Measurements from ENCODE around the gene KIF26B.

Gene KIF26B

DNA sequence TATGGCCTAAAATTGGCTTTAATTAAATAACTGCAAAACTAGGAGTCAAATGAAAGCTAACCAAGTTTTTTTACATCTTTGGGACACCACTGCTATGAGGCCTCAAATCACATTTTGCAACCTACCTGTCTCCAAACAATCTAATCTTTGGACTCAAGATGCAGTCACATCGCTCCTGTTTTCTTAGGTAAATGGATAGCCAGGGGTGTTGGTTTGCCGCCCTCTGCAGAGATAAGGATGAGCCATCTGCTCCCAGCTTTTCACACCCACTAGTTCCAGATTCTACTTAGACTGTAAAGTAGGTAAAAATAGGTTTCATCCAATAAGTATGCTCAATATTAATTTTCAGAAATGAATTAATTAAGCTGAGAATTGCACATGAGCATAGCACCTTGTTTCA is 456.5 kb downstream of the KIF26B start:
- DNase-seq: peak in 1 of 2 experiments; percentile 14

DNA sequence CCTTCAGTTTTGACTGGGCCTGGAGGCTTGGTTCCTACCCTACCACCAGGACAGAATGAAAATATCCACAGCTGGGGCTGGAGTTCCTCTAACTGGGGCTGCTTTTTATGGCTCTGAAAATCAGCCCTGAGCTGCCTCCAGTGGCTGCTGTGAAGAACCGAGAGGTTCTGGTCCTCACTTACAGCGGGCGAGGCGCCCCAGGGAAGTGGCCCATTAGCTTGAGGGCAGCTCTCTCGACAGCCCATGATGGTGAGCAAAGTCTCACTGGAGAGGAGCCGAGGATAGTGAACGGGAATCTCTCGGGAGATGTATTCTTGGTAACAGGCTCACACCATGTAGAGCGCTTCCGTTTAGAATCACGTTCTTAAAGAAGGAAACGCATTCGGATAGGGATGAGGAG is 459.7 kb downstream of the KIF26B start:
- DNase-seq: no peak

GRCh38 chr1:245615001-245615400 is 460.2 kb downstream of the KIF26B start:
- no peak for DNase-seq

DNA sequence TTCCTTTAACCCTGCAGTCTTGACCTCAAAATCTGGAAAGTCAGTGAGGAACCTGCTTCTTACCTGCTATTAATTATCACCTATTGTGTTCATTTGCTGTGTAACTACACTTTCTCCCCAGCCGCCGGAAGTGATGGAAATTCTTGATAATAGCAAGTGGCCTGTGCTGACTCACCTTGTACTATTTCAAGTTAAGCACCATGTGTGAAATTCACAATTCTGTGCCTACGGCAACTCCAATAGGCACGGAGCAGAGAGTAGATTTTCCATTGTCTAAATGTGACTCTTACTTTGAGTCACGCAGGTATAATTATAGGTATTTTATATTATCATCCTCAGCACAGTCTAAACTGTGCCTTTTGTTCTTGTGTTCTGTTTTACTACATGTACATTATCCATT is 466.8 kb downstream of the KIF26B start:
- DNase-seq: no peak

- no peak for DNase-seq
Observed at GRCh38 chr1:245622332-245623014, 467.7 kb downstream of the KIF26B start.

- no peak for DNase-seq
Observed at GRCh38 chr1:245641384-245641783, 486.6 kb downstream of the KIF26B start.

DNA sequence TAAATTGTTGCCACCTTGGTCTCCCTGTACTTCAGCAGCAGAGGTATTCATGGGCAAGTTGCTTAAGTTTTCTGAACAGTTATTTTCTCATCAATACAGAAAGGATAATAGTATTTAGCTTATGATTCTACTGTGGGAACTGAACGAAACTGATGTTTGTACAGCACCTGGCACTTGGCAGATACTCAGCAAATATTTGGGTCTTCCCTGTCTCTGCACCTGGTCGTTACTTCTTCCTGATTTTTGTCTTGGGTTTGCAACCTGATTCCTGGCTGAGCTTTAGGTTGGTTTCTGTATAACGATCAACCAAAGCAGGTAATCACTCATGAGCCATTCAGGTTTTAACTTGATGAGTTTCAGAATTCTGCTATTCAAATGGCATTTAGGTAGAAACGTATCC is 490.6 kb downstream of the KIF26B start:
- DNase-seq: no peak

DNA sequence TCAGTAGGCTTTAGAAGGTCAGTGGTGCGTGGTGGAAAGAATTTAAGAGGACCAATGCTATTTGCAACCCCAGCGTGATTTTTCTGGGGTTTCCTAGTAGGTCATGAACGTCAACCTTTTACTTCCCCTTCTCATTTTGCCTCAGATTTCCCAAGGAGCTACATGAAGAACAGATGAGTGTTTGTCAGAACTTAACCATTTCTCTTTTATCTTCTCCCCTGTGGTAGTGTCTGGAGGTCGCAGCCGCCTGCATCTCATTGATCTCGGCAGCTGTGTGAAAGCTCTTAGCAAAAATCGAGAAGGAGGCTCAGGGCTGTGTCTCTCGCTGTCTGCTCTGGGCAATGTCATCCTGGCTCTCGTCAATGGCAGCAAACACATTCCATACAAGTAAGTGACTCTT is 491.1 kb downstream of the KIF26B start:
- no peak for DNase-seq

- no peak for DNase-seq
Observed at GRCh38 chr1:245648749-245649522, 494.2 kb downstream of the KIF26B start.

DNA sequence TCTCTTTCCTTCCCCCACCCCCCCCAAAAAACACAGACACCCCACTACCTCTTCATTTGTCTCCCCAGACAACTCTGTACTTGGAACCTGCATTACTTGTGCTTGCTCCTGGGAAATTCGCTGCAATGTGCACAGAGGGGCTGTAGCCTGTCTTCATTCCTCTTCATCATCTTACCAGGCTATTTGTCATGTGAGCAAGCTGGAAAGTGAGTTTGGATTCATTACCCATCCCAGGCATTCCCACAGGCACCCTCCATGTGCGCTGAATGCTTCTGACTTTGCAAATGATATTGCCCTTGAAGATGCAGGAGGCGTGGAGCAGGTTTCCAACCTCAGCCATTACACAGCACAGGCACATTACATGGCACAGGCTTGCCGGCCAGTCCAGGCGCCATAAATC is 494.9 kb downstream of the KIF26B start:
- no peak for DNase-seq

DNA sequence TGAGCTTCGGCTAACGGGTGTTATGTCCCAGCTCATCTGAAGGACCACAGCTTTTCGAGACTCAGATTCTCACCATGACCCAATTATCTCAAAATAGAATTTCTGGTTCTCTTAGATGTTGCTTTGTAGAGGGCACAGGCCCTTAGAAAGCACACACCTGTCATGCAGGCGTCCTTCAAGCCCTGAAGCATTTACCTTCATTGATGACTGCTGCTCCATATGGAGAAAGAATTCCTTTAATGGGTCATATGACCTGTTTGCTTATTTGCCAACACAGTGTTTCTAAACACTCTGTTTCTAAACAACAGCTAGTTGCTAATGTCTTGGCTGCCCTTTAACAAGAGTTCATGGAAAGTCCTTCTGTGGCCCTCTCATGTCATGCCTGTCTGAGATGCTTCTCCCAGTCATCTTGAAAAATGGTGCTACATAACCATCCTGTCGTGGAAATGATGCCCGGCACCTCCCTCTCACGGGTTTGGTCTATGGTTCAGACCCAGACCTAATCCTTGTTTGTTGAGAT is 495.7 kb downstream of the KIF26B start:
- no peak for DNase-seq

- no peak for DNase-seq
Observed at GRCh38 chr1:245651093-245651492, 496.3 kb downstream of the KIF26B start.

DNA sequence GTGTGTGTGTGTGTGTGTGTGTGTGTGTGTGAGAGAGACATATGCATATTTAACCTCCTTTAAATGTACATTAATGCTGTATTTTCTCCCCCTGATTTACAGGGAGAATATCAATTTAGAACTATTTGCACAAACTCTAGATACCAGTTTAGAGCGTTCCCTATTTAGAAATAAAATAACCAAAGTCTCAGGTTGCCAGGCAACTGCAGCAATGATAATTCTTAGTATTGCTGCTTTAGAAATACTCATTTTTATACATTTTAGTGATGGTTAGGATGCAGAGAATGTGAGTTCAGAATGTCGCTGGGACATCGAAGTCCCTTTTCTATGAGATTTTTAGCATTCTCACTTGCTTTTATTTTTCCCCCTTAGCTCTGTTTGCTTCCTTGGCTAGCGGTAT is 497.3 kb downstream of the KIF26B start:
- DNase-seq: no peak

GRCh38 chr1:245652660-245653427 is 498.1 kb downstream of the KIF26B start:
- DNase-seq: no peak

DNA sequence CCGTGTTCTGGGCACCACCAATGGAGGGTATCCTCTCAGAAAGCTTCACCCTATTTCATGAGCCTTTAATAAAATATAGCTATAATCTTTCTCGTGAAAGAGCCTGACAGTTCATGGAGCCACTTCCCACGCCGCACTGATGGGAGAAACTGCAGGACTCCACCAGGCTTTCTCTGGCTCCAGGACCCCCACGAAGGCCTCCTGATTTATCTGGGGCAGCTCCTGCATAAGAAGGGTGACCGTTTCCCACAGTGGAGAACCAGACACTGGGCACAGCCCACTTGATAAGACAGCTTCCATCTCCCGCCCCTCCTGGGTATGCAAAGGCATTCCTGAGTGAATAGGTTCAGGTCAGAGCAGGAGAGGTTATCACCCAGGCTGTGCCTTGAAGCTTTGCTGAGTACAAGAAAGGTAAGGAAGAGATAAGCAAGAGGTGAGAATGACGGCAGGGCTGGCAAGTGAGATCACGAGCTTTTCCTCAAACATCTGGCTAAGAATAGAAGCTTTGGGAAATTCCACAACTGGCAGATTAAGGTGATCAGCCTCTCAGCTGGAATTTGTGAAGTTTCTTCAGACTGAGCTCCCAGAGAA is 499.8 kb downstream of the KIF26B start:
- DNase-seq: no peak

DNA sequence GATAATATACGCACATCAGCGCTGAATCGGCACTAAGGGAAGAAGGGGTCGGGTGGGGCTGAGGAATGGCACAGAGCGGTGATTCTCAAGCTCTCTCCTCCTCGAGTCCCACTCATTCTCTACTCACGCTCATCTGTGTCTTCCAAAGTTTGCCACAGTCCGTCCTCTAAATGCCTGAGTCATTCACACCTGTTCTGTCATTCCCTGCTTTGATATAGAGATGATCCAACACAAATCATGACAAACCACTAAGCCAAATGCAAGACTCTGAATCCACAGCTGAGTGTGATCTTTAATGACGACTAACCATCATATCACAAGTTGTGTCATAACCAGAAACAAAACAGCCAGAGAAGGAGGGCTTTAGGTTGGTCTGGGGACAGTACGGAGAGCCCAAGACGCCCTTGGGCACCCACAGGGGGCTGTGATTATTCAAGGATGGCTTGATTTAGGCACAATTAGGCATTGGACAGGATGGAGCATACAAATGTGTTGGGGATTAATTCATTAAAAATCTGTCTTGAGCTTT is 501.5 kb downstream of the KIF26B start:
- no peak for DNase-seq

GRCh38 chr1:245657371-245657770 is 502.6 kb downstream of the KIF26B start:
- DNase-seq: no peak

DNA sequence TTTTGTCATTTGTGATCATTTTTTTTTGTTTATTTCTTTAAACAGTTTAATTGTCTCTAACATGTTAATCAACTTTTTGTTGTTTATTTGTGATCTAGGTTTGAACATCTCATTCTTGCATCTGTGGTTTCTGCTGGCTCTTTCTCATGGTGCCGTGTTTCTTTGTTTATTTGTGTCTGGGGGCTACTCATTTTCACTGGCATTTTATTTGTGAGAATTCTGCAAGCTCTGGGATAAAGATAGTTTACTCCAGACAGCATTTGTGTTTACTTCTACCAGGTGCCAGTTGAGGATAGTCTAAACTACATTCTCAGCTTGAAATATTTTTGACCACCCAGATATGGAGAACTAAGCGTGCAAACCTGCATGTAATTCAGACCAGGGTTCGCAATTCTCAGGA is 508.6 kb downstream of the KIF26B start:
- DNase-seq: no peak

DNA sequence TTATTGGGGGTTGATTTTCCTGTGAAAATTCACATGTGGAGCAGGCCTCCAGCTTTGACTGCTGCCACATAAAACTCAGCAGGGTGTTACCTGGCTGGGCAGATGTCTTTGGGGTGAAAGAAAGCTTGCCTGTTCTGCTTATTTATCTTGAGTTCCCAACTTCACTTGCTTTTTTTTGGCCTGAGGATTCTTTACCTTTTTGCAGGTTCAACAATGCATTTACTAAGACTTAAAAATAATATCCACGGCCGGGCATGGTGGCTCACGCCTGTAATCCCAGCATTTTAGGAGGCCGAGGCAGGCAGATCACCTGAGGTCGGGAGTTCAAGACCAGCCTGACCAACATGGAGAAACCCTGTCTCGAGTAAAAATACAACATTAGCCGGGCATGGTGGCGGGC is 509.1 kb downstream of the KIF26B start:
- DNase-seq: no peak

GRCh38 chr1:245666412-245666811 is 511.6 kb downstream of the KIF26B start:
- DNase-seq: no peak

DNA sequence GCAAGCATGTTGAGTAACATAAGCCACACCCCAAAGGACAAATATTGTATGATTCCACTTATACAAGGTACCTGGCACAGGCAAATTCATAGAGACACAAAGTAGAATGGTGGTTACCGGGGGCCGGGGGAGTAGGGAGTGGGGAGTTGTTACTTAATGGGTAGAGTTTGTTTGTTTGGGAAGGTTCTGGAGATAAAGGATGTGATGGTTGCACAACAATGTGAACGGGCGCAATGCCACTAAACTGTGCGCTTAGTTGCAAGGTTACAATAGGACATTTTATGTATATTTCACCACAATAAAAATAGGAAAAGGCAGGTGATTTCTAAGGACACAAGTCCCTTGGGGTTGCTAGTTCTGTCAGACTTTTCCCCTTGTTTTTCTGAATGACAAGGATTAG is 516.6 kb downstream of the KIF26B start:
- DNase-seq: no peak

DNA sequence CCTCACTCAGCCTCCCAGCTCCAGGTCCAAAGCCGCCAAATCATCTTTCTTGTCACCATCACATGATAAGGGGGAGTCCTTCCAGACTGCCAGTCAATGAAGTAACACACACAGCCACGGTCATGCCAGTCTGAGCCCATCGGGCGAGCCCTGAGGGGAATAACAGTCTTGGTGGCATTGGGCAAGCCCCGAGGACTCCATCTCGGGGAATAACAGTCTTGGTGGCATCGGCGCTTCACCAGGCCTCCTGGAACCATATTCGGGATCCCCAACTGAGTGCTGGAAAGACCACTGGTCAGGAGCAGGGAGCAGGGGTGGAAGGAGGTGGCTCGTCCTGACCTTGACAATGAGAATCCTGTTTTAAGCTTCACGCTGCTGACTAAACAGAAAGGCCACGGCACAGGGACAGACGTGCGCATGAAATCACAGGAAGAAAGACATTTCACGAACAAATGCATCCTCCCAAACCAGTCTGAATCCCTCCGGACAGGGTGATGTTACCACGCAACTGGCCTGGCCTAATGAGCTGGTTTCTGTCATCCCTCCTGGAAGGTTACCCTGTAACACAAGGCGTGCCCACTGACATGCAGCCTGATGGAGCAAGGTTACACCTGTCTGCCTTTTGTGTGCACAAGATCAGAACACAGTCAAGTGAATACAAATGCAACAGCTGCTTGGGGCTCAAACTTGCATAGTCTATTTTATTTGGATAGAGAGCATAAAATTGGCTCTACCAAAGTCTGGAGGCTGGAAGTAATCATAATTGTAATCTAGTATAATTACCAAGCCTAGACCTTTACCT is 517.4 kb downstream of the KIF26B start:
- no peak for DNase-seq

Measured in NCI-H524 (cell line).